ENCODE measurements around the gene ISCU. TPM values are rescaled to one million over a fixed set of nuclear protein-coding genes. Genes with fewer than 3 reads are reported as not detected.

ISCU gene
- total and polyA plus RNA-seq, 2 donors = 125 to 248 TPM

DNA sequence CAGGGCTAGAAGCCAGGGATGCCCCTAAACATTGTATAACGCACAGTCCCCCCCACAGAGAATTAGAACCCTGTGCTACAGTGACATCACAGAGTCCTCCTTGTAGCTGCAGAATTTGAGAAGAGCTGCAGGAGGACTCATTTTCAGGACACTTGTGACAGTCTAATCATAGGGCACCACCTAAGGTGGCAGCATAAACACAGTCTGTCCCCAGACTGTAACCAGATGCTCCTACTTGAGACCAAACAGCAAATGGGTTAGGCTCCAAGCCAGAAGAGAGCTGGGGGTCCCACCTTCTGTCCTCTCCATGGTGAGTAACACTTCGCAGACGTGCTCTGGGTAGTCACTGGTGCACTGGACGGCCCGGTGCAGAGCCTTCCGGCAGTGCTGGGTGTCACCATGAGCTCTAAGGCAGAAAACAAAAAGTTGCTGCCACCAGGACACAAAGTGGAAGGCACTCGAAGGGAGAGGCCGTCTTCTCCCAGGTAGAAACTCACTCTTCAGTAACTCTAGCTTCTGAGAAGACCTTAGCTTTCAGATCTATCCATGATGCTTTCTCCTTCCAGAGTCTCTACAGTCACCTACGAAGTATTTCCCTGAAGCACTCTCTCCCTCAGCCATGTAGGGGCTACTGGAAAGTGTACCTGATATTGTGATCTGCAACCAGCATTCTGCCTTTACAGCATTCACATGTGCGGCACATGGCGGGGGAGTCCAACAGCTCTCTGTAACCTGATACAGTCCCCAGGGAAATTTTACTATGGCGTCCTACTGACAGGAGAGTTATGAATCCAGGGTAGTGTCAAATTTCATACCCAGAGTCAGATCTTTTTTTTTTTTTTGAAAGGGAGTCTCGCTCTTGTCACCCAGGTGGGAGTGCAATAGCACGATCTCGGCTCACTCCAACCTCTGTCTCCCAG is 30.2 kb upstream of the ISCU start:
- no peak for DNase-seq (ENCODE audit: low read depth in 6 of 9, low spot score in 9 of 9)
- Histone ChIP-seq H3K36me3 (ENCODE audit: control insufficient read depth in 2 of 2, insufficient read depth in 2 of 2, low read length in 1 of 2) (peaks cover 78 to 85% of the 10 kb centered on the region in 2 donors), H3K27me3 (ENCODE audit: control insufficient read depth in 2 of 2, insufficient read depth in 1 of 2, low read length in 1 of 2) (no peaks in the 10 kb centered on the region), H3K4me1 (ENCODE audit: control insufficient read depth in 2 of 2, insufficient read depth in 2 of 2, low read length in 2 of 2) (no peaks in the 10 kb centered on the region), H3K9me3 (ENCODE audit: control insufficient read depth in 2 of 2, insufficient read depth in 1 of 2, low read length in 1 of 2) (no peaks in the 10 kb centered on the region), H3K27ac (ENCODE audit: low read depth in 1 of 2, low read length in 1 of 2) (no peak overlapping the region), H3K4me3 (ENCODE audit: low read length in 2 of 2) (no peak overlapping the region)
- WGBS = 95% methylated on average over 15 of the region's 15 CpGs

DNA sequence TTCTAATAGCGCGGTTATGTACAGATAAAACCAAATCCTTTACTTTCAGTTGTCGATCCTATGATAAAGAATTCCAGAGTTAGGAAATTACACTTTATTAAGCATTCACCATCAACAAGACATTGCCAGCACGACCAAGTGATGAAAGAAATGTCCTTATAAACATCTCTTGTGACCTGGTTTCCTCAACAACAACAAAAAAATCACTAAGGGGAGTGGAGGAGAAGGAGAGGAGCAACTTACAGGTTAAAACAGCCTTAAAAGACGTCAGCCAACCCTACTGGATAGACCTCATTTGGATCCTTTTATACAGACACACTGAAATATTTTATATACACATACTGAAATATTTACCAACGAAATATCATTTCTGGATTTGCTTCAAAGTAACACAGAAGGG is 24.2 kb upstream of the ISCU start:
- 73% methylated on average over 6 of the region's 6 CpGs for WGBS
- peaks cover 52 to 53% of the 10 kb centered on the region in 2 donors for H3K36me3 ChIP-seq (ENCODE audit: control insufficient read depth in 2 of 2, insufficient read depth in 2 of 2, low read length in 1 of 2)

GRCh38 chr12:108538616-108539195 is 23.7 kb upstream of the ISCU start:
- Histone ChIP-seq H3K36me3 (ENCODE audit: control insufficient read depth in 2 of 2, insufficient read depth in 2 of 2, low read length in 1 of 2) (peaks cover 54 to 58% of the 10 kb centered on the region in 2 donors), H3K27ac (ENCODE audit: low read depth in 1 of 2, low read length in 1 of 2) (no peak overlapping the region), H3K27me3 (ENCODE audit: control insufficient read depth in 2 of 2, insufficient read depth in 1 of 2, low read length in 1 of 2) (no peaks in the 10 kb centered on the region), H3K4me1 (ENCODE audit: control insufficient read depth in 2 of 2, insufficient read depth in 2 of 2, low read length in 2 of 2) (no peaks in the 10 kb centered on the region), H3K4me3 (ENCODE audit: low read length in 2 of 2) (no peak overlapping the region), H3K9me3 (ENCODE audit: control insufficient read depth in 2 of 2, insufficient read depth in 1 of 2, low read length in 1 of 2) (no peaks in the 10 kb centered on the region)
- 99% methylated on average over 10 of the region's 10 CpGs for WGBS
- no peak for DNase-seq (ENCODE audit: low read depth in 6 of 9, low spot score in 9 of 9)

More for the DNA sequence above, 24.2 kb upstream of the ISCU start:
- no peaks in the 10 kb centered on the region for H3K27me3 ChIP-seq (ENCODE audit: control insufficient read depth in 2 of 2, insufficient read depth in 1 of 2, low read length in 1 of 2)
- DNase-seq (ENCODE audit: low read depth in 6 of 9, low spot score in 9 of 9) = no peak
- no peaks in the 10 kb centered on the region for H3K9me3 ChIP-seq (ENCODE audit: control insufficient read depth in 2 of 2, insufficient read depth in 1 of 2, low read length in 1 of 2)
- H3K4me3 ChIP-seq (ENCODE audit: low read length in 2 of 2) = no peak overlapping the region
- no peak overlapping the region for H3K27ac ChIP-seq (ENCODE audit: low read depth in 1 of 2, low read length in 1 of 2)
- no peaks in the 10 kb centered on the region for H3K4me1 ChIP-seq (ENCODE audit: control insufficient read depth in 2 of 2, insufficient read depth in 2 of 2, low read length in 2 of 2)

DNA sequence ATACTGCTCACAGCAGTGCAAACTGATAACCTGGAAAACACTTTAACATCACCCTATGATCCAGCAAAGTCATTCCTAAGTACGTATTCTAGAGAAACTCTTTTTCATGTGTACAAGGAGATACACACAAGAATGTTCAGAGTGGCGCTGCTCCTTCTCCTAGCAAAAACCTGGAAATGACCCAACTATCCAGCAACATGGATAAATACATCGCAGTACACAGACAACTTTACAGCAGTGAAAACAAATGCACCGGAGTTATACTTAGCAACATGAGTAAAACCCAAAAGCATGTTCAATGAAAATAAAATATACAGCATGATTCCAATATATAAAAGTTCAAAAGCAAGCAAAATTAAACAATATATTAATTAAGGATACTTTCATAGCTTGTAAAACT is 20.1 kb upstream of the ISCU start:
- DNase-seq (ENCODE audit: low read depth in 6 of 9, low spot score in 9 of 9) = no peak
- Histone ChIP-seq H3K9me3 (ENCODE audit: control insufficient read depth in 2 of 2, insufficient read depth in 1 of 2, low read length in 1 of 2) (no peaks in the 10 kb centered on the region), H3K4me1 (ENCODE audit: control insufficient read depth in 2 of 2, insufficient read depth in 2 of 2, low read length in 2 of 2) (no peaks in the 10 kb centered on the region), H3K27ac (ENCODE audit: low read depth in 1 of 2, low read length in 1 of 2) (no peak overlapping the region), H3K27me3 (ENCODE audit: control insufficient read depth in 2 of 2, insufficient read depth in 1 of 2, low read length in 1 of 2) (no peaks in the 10 kb centered on the region), H3K36me3 (ENCODE audit: control insufficient read depth in 2 of 2, insufficient read depth in 2 of 2, low read length in 1 of 2) (peaks cover 52 to 54% of the 10 kb centered on the region in 2 donors), H3K4me3 (ENCODE audit: low read length in 2 of 2) (no peak overlapping the region)
- WGBS = 97% methylated on average over 4 of the region's 4 CpGs

- Histone ChIP-seq H3K27ac (ENCODE audit: low read depth in 1 of 2, low read length in 1 of 2) (no peak overlapping the region), H3K4me3 (ENCODE audit: low read length in 2 of 2) (no peak overlapping the region), H3K27me3 (ENCODE audit: control insufficient read depth in 2 of 2, insufficient read depth in 1 of 2, low read length in 1 of 2) (no peaks in the 10 kb centered on the region), H3K4me1 (ENCODE audit: control insufficient read depth in 2 of 2, insufficient read depth in 2 of 2, low read length in 2 of 2) (no peaks in the 10 kb centered on the region), H3K36me3 (ENCODE audit: control insufficient read depth in 2 of 2, insufficient read depth in 2 of 2, low read length in 1 of 2) (peaks cover 50 to 53% of the 10 kb centered on the region in 2 donors), H3K9me3 (ENCODE audit: control insufficient read depth in 2 of 2, insufficient read depth in 1 of 2, low read length in 1 of 2) (no peaks in the 10 kb centered on the region)
- DNase-seq (ENCODE audit: low read depth in 6 of 9, low spot score in 9 of 9) = no peak
- WGBS = 100% methylated on average over 3 of the region's 3 CpGs
Measured at GRCh38 chr12:108543652-108544051, 18.7 kb upstream of the ISCU start.

GRCh38 chr12:108547686-108548085 is 14.7 kb upstream of the ISCU start:
- Histone ChIP-seq H3K4me3 (ENCODE audit: low read length in 2 of 2) (no peak overlapping the region), H3K9me3 (ENCODE audit: control insufficient read depth in 2 of 2, insufficient read depth in 1 of 2, low read length in 1 of 2) (no peaks in the 10 kb centered on the region), H3K36me3 (ENCODE audit: control insufficient read depth in 2 of 2, insufficient read depth in 2 of 2, low read length in 1 of 2) (peaks cover 45 to 50% of the 10 kb centered on the region in 2 donors), H3K4me1 (ENCODE audit: control insufficient read depth in 2 of 2, insufficient read depth in 2 of 2, low read length in 2 of 2) (no peaks in the 10 kb centered on the region), H3K27me3 (ENCODE audit: control insufficient read depth in 2 of 2, insufficient read depth in 1 of 2, low read length in 1 of 2) (no peaks in the 10 kb centered on the region), H3K27ac (ENCODE audit: low read depth in 1 of 2, low read length in 1 of 2) (no peak overlapping the region)
- no peak for DNase-seq (ENCODE audit: low read depth in 6 of 9, low spot score in 9 of 9)
- WGBS = 97% methylated on average over 9 of the region's 9 CpGs

- no peak overlapping the region for H3K27ac ChIP-seq (ENCODE audit: low read depth in 1 of 2, low read length in 1 of 2)
- 81% methylated on average over 7 of the region's 7 CpGs for WGBS
- DNase-seq (ENCODE audit: low read depth in 6 of 9, low spot score in 9 of 9) = no peak
- peaks cover 31 to 43% of the 10 kb centered on the region in 2 donors for H3K36me3 ChIP-seq (ENCODE audit: control insufficient read depth in 2 of 2, insufficient read depth in 2 of 2, low read length in 1 of 2)
- no peak overlapping the region for H3K4me3 ChIP-seq (ENCODE audit: low read length in 2 of 2)
- no peaks in the 10 kb centered on the region for H3K9me3 ChIP-seq (ENCODE audit: control insufficient read depth in 2 of 2, insufficient read depth in 1 of 2, low read length in 1 of 2)
- no peaks in the 10 kb centered on the region for H3K4me1 ChIP-seq (ENCODE audit: control insufficient read depth in 2 of 2, insufficient read depth in 2 of 2, low read length in 2 of 2)
- no peaks in the 10 kb centered on the region for H3K27me3 ChIP-seq (ENCODE audit: control insufficient read depth in 2 of 2, insufficient read depth in 1 of 2, low read length in 1 of 2)
Measured at GRCh38 chr12:108548954-108549521, 13.4 kb upstream of the ISCU start.

GRCh38 chr12:108551535-108551934 is 10.9 kb upstream of the ISCU start:
- Histone ChIP-seq H3K4me1 (ENCODE audit: control insufficient read depth in 2 of 2, insufficient read depth in 2 of 2, low read length in 2 of 2) (no peaks in the 10 kb centered on the region), H3K4me3 (ENCODE audit: low read length in 2 of 2) (no peak overlapping the region), H3K27ac (ENCODE audit: low read depth in 1 of 2, low read length in 1 of 2) (no peak overlapping the region), H3K27me3 (ENCODE audit: control insufficient read depth in 2 of 2, insufficient read depth in 1 of 2, low read length in 1 of 2) (no peaks in the 10 kb centered on the region), H3K9me3 (ENCODE audit: control insufficient read depth in 2 of 2, insufficient read depth in 1 of 2, low read length in 1 of 2) (no peaks in the 10 kb centered on the region), H3K36me3 (ENCODE audit: control insufficient read depth in 2 of 2, insufficient read depth in 2 of 2, low read length in 1 of 2) (peaks cover 23 to 32% of the 10 kb centered on the region in 2 donors)
- DNase-seq (ENCODE audit: low read depth in 6 of 9, low spot score in 9 of 9) = no peak
- 62% methylated on average over 5 of the region's 5 CpGs for WGBS

DNA sequence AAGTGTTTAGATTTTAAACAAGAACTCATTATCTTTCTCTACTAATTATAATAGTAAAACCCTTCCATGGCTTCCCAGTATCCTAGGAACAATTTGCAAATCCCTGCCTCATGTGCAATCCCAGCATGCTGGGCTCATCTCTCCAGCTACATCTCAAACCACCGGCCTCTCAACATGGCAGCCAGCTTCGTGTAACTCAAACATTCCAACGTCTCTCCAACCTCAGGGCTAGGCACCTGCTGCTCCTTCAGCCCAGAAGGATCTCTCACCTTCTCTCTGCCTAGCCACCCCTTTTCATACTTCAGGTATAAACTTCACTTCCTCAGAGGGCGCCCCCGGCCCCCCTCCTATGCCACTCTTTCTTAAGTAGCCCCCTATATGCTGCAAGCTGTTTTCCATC is 8.6 kb upstream of the ISCU start:
- peaks cover 20 to 30% of the 10 kb centered on the region in 2 donors for H3K36me3 ChIP-seq (ENCODE audit: control insufficient read depth in 2 of 2, insufficient read depth in 2 of 2, low read length in 1 of 2)
- H3K27me3 ChIP-seq (ENCODE audit: control insufficient read depth in 2 of 2, insufficient read depth in 1 of 2, low read length in 1 of 2) = no peaks in the 10 kb centered on the region
- H3K4me3 ChIP-seq (ENCODE audit: low read length in 2 of 2) = no peak overlapping the region
- H3K4me1 ChIP-seq (ENCODE audit: control insufficient read depth in 2 of 2, insufficient read depth in 2 of 2, low read length in 2 of 2) = peaks cover 4 to 5% of the 10 kb centered on the region in 2 donors
- H3K9me3 ChIP-seq (ENCODE audit: control insufficient read depth in 2 of 2, insufficient read depth in 1 of 2, low read length in 1 of 2) = no peaks in the 10 kb centered on the region
- H3K27ac ChIP-seq (ENCODE audit: low read depth in 1 of 2, low read length in 1 of 2) = no peak overlapping the region
- DNase-seq (ENCODE audit: low read depth in 6 of 9, low spot score in 9 of 9) = no peak
- WGBS = 99% methylated on average over 5 of the region's 5 CpGs

All from thymus (tissue), 11 donors.